H9 (cell line): ENCODE results near the gene ERMAP. TPM values are rescaled to one million over a fixed set of nuclear protein-coding genes. Genes with fewer than 3 reads are reported as not detected.

ENCODE experiments used
- DNase-seq: peaks from one replicate; pipeline ENCODE4 v3.0.0-alpha.2; 2017
- H2AFZ ChIP-seq: one replicate; pipeline ENCODE4 v1.6.1; 2013; ENCODE audit warnings: mild to moderate bottlenecking, low read length, control low read depth, moderate library complexity
- H2AK5ac ChIP-seq: 2 replicates; pipeline ENCODE4 v1.6.1; 2013; ENCODE audit warnings: low read length, control low read depth, mixed read lengths; ENCODE audit not compliant: insufficient read length
- H2BK120ac ChIP-seq: one replicate; pipeline ENCODE4 v1.6.1; 2013; ENCODE audit warnings: low read depth, mild to moderate bottlenecking, low read length, control low read depth, inconsistent platforms; ENCODE audit not compliant: poor library complexity, severe bottlenecking
- H2BK12ac ChIP-seq: 2 replicates; pipeline ENCODE4 v1.6.1; 2013; ENCODE audit warnings: low read length, control low read depth, mixed read lengths, low read depth; ENCODE audit not compliant: insufficient read length
- H2BK15ac ChIP-seq: 2 replicates; pipeline ENCODE4 v1.6.1; 2013; ENCODE audit warnings: low read depth, low read length, control low read depth
- H2BK20ac ChIP-seq: one replicate; pipeline ENCODE4 v1.6.1; 2013; ENCODE audit warnings: low read depth, mild to moderate bottlenecking, low read length, control low read depth, inconsistent platforms; ENCODE audit not compliant: poor library complexity, severe bottlenecking
- H2BK5ac ChIP-seq: 2 replicates; pipeline ENCODE4 v1.6.1; 2013; ENCODE audit warnings: low read length, control low read depth, mixed read lengths; ENCODE audit not compliant: insufficient read length
- H3K14ac ChIP-seq: 2 replicates; pipeline ENCODE4 v1.6.1; 2013; ENCODE audit warnings: low read length, control low read depth; ENCODE audit not compliant: insufficient read depth
- H3K18ac ChIP-seq: 2 replicates; pipeline ENCODE4 v1.6.1; 2013; ENCODE audit warnings: low read depth, mild to moderate bottlenecking, mixed read lengths, low read length, control low read depth; ENCODE audit not compliant: insufficient read length
- H3K23ac ChIP-seq: 2 replicates; pipeline ENCODE4 v1.6.1; 2013; ENCODE audit warnings: low read length, control low read depth, mixed read lengths, low read depth; ENCODE audit not compliant: insufficient read length
- H3K23me2 ChIP-seq: 2 replicates; pipeline ENCODE4 v1.6.1; 2013; ENCODE audit warnings: low read depth, mild to moderate bottlenecking, mixed read lengths, low read length, control low read depth; ENCODE audit not compliant: insufficient read length, poor library complexity, severe bottlenecking
- H3K27ac ChIP-seq: 2 replicates; pipeline ENCODE4 v1.5.1; 2013; ENCODE audit warnings: low read length, control low read depth, mixed read lengths, low read depth; ENCODE audit not compliant: insufficient read length
- H3K27me3 ChIP-seq: 2 replicates; pipeline ENCODE4 v1.6.1; 2013; ENCODE audit warnings: low read length, control low read depth, inconsistent platforms; ENCODE audit not compliant: insufficient read depth
- H3K4ac ChIP-seq: 2 replicates; pipeline ENCODE4 v1.6.1; 2013; ENCODE audit warnings: low read depth, mild to moderate bottlenecking, control low read depth, inconsistent platforms, low read length, moderate library complexity
- H3K4me1 ChIP-seq: 2 replicates; pipeline ENCODE4 v1.6.1; 2013; ENCODE audit warnings: low read length, control low read depth, inconsistent platforms; ENCODE audit not compliant: insufficient read depth
- H3K4me2 ChIP-seq: 2 replicates; pipeline ENCODE4 v1.6.1; 2013; ENCODE audit warnings: low read length, control low read depth, mixed read lengths; ENCODE audit not compliant: insufficient read length, insufficient read depth
- H3K56ac ChIP-seq: 2 replicates; pipeline ENCODE4 v1.6.1; 2013; ENCODE audit warnings: low read depth, mild to moderate bottlenecking, mixed read lengths, low read length, control low read depth; ENCODE audit not compliant: insufficient read length
- H3K79me1 ChIP-seq: 2 replicates; pipeline ENCODE4 v1.6.1; 2013; ENCODE audit warnings: low read depth, mild to moderate bottlenecking, moderate library complexity, low read length, control low read depth, inconsistent platforms; ENCODE audit not compliant: insufficient read depth, poor library complexity, severe bottlenecking
- H3K79me2 ChIP-seq: 2 replicates; pipeline ENCODE4 v1.6.1; 2013; ENCODE audit warnings: low read length, control low read depth, inconsistent platforms; ENCODE audit not compliant: insufficient read depth
- H3K9ac ChIP-seq: 2 replicates; pipeline ENCODE4 v1.6.1; 2013; ENCODE audit warnings: low read length, control low read depth, mixed read lengths; ENCODE audit not compliant: insufficient read length; ENCODE audit errors: extremely low read depth
- H3K9me3 ChIP-seq: one replicate; pipeline ENCODE4 v1.6.1; 2013; ENCODE audit warnings: low read depth, low read length, inconsistent platforms; ENCODE audit not compliant: control insufficient read depth
- H3T11ph ChIP-seq: one replicate; pipeline ENCODE4 v1.6.1; 2013; ENCODE audit warnings: mild to moderate bottlenecking, low read length, control low read depth, inconsistent platforms
- H4K20me1 ChIP-seq: one replicate; pipeline ENCODE4 v1.6.1; 2013; ENCODE audit not compliant: control insufficient read depth, insufficient read length, insufficient read depth
- H4K5ac ChIP-seq: 2 replicates; pipeline ENCODE4 v1.6.1; 2013; ENCODE audit warnings: low read depth, mild to moderate bottlenecking, mixed read lengths, low read length, control low read depth; ENCODE audit not compliant: insufficient read length
- H4K8ac ChIP-seq: replicated peaks from 2 replicates; pipeline ENCODE4 v1.6.1; 2013; ENCODE audit warnings: low read length, control low read depth, mixed read lengths, low read depth; ENCODE audit not compliant: insufficient read length
- H4K91ac ChIP-seq: 2 replicates; pipeline ENCODE4 v1.6.1; 2013; ENCODE audit warnings: low read depth, mild to moderate bottlenecking, moderate library complexity, mixed read lengths, low read length, control low read depth; ENCODE audit not compliant: insufficient read length
- H3K27ac Mint-ChIP-seq, 3 experiments: 2 replicates in 2 of 3; 3 replicates in 1 of 3; pipeline ENCODE4 v1.8.0; 2020 to 2021; ENCODE audit warnings: mixed read lengths in 3 of 3, mild to moderate bottlenecking in 1 of 3, moderate library complexity in 1 of 3
- H3K27me3 Mint-ChIP-seq: 2 replicates; pipeline ENCODE4 v1.8.0; 2021; ENCODE audit warnings: low read depth, mild to moderate bottlenecking, moderate library complexity, mixed read lengths
- H3K36me3 Mint-ChIP-seq, 3 experiments: 2 replicates in 2 of 3; 3 replicates in 1 of 3; pipeline ENCODE4 v1.8.0; 2020 to 2021; ENCODE audit warnings: low read depth in 3 of 3, mixed read lengths in 3 of 3; ENCODE audit not compliant: insufficient read depth in 1 of 3
- H3K4me1 Mint-ChIP-seq, 2 experiments: 2 replicates each; pipeline ENCODE4 v1.8.0; 2020; ENCODE audit warnings: mixed read lengths in 2 of 2
- H3K4me3 Mint-ChIP-seq, 2 experiments: 2 replicates in 1 of 2; 3 replicates in 1 of 2; pipeline ENCODE4 v1.8.0; 2020 to 2021; ENCODE audit warnings: mild to moderate bottlenecking in 2 of 2, mixed read lengths in 2 of 2, moderate library complexity in 1 of 2
- H3K9me3 Mint-ChIP-seq, 2 experiments: 2 replicates in 1 of 2; 3 replicates in 1 of 2; pipeline ENCODE4 v1.8.0; 2020; ENCODE audit warnings: mild to moderate bottlenecking in 2 of 2, mixed read lengths in 2 of 2, moderate library complexity in 1 of 2
- WGBS: extraction: QIAGEN DNeasy Blood & Tissue Kit; methylation state at CpG from one replicate; pipeline ENCODE4 v1.1.7; 2013; ENCODE audit warnings: missing lambda C conversion rate, low lambda C conversion rate, mixed read lengths; ENCODE audit not compliant: insufficient read length; ENCODE audit errors: extremely low coverage; 5-methylcytosine and 5-hydroxymethylcytosine counted together
- total RNA-seq: library from RNA; stranded (reverse); gene quantifications from 2 replicates; pipeline ENCODE4 v1.2.1, GENCODE V29; 2021
- TF ChIP-seq, protein P1 (sequence below): fragments of 200-600 bp; sonication (generic); conservative IDR thresholded peaks from 3 replicates; pipeline ENCODE4 v1.8.0; 2021; ENCODE audit warnings: antibody characterized with exemption, mild to moderate bottlenecking

The ERMAP gene
- total RNA-seq, 1 experiment from 2014 or later, result 4.5 TPM

DNA sequence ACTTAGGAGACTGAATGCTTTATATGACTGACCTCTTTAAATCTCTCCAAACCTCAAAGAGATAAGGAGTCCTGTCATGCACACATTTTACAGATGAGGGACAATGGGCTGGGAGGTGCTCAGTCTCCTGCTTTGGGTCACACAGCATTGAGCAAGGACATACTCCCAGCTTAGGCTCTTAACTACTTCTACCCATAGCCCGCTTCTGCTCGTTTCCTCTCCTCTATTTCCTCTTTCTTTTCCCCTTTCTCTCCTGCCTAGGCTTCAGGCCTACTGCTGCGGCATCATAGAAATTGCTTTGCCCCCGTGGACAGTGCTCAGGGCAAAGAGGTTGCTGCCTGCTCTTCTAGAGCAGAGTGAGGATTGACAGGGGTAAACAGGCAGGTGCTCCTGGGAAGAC, 17.1 kb downstream of the ERMAP start:
- Histone ChIP-seq H3K23me2 (no peaks in the 10 kb centered on the region), H3T11ph (no peak overlapping the region), H4K8ac (no peak overlapping the region), H3K4me1 (0 out of 2 replicates have a peak, but pooled peaks cover 3% of the 10 kb centered on the region), H4K20me1 (no peaks in the 10 kb centered on the region), H3K4ac (no peak overlapping the region), H3K18ac (no peak overlapping the region), H2AK5ac (no peak overlapping the region), H3K27me3 (no peaks in the 10 kb centered on the region), H3K79me2 (no peaks in the 10 kb centered on the region), H3K79me1 (no peaks in the 10 kb centered on the region), H4K91ac (no peak overlapping the region), H2BK20ac (no peak overlapping the region), H2BK15ac (no peak overlapping the region), H3K27ac (no peak overlapping the region), H2BK12ac (no peak overlapping the region), H2AFZ (no peak overlapping the region), H3K9me3 (no peaks in the 10 kb centered on the region), H2BK5ac (no peak overlapping the region), H3K56ac (no peak overlapping the region), H3K9ac (no peak overlapping the region), H3K14ac (no peak overlapping the region), H3K4me2 (no peak overlapping the region), H2BK120ac (no peak overlapping the region), H3K23ac (no peak overlapping the region), H4K5ac (no peak overlapping the region)
- Mint-ChIP-seq H3K27me3 (no peaks in the 10 kb centered on the region), H3K27ac (no peak overlapping the region), H3K36me3 (no peaks in the 10 kb centered on the region), H3K9me3 (no peaks in the 10 kb centered on the region), H3K4me1 (peaks cover 3% of the 10 kb centered on the region in 2 experiments; a peak in 1 of 4 replicates), H3K4me3 (no peak overlapping the region)
- DNase-seq, result no peak
- TF ChIP-seq, protein P1, sequence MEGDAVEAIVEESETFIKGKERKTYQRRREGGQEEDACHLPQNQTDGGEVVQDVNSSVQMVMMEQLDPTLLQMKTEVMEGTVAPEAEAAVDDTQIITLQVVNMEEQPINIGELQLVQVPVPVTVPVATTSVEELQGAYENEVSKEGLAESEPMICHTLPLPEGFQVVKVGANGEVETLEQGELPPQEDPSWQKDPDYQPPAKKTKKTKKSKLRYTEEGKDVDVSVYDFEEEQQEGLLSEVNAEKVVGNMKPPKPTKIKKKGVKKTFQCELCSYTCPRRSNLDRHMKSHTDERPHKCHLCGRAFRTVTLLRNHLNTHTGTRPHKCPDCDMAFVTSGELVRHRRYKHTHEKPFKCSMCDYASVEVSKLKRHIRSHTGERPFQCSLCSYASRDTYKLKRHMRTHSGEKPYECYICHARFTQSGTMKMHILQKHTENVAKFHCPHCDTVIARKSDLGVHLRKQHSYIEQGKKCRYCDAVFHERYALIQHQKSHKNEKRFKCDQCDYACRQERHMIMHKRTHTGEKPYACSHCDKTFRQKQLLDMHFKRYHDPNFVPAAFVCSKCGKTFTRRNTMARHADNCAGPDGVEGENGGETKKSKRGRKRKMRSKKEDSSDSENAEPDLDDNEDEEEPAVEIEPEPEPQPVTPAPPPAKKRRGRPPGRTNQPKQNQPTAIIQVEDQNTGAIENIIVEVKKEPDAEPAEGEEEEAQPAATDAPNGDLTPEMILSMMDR, result no peak
- no CpG with 5 or more reads among the region's 4 CpGs for WGBS
